ENCODE data around the gene SPACA7.

GRCh38 chr13:112397108-112397507 is 21.0 kb downstream of the SPACA7 start:
- no peak for TF ChIP-seq POLR2AphosphoS5 (IDR thresholded peaks at IDR 0.05)
- TF ChIP-seq REST (IDR thresholded peaks at IDR 0.05; ENCODE audit: borderline replicate concordance) = no peak
